LNCAP (cell line): ENCODE results near the gene MKRN2OS.

ENCODE experiments used
- TF ChIP-seq, protein P1 (sequence below): fragments of 450-650 bp; IDR thresholded peaks from 2 replicates; pipeline ENCODE4 v1.5.1; 2017; ENCODE audit warnings: mild to moderate bottlenecking

The MKRN2OS gene

DNA sequence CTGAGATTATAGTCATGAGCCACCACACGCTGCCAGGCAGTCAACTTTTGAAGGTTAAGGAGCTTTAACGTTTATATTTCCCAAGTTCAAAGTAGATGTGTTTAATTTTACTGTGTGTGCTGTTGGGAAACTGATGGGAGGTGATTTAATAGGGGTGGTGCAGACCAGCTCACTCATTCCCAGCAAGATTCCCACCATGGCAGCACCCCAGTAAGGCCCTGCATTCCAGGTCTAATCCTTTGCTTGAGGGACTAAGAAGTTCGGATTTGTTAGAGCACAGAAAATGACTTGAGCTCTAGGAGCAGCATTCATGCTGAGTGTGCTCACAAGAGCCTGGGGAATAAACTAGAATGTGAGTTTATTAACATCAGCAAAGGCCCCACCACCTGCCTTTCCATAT lies 35.8 kb downstream of the MKRN2OS start:
- TF ChIP-seq, protein P1, sequence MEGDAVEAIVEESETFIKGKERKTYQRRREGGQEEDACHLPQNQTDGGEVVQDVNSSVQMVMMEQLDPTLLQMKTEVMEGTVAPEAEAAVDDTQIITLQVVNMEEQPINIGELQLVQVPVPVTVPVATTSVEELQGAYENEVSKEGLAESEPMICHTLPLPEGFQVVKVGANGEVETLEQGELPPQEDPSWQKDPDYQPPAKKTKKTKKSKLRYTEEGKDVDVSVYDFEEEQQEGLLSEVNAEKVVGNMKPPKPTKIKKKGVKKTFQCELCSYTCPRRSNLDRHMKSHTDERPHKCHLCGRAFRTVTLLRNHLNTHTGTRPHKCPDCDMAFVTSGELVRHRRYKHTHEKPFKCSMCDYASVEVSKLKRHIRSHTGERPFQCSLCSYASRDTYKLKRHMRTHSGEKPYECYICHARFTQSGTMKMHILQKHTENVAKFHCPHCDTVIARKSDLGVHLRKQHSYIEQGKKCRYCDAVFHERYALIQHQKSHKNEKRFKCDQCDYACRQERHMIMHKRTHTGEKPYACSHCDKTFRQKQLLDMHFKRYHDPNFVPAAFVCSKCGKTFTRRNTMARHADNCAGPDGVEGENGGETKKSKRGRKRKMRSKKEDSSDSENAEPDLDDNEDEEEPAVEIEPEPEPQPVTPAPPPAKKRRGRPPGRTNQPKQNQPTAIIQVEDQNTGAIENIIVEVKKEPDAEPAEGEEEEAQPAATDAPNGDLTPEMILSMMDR: no peak

DNA sequence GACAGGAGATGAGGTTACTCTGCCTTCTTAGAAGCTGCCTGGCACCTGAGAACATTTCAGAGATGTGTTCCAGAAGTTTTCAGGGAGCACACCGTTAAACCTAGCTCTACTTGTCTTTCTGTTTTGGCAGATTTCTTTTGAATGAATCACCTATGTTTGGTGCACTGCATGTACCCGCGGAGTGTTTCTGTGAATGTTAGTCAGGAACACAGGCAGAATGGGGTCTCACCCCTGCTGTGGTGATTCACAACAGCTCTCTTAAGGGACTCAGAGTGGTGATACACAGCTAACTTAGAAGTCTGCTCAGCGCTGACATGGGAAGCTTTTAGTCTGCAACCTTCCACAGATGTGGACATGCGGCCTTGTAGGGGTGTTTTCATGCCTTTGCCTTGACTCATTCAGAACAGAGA lies 37.0 kb downstream of the MKRN2OS start:
- TF ChIP-seq, protein P1: no peak

DNA sequence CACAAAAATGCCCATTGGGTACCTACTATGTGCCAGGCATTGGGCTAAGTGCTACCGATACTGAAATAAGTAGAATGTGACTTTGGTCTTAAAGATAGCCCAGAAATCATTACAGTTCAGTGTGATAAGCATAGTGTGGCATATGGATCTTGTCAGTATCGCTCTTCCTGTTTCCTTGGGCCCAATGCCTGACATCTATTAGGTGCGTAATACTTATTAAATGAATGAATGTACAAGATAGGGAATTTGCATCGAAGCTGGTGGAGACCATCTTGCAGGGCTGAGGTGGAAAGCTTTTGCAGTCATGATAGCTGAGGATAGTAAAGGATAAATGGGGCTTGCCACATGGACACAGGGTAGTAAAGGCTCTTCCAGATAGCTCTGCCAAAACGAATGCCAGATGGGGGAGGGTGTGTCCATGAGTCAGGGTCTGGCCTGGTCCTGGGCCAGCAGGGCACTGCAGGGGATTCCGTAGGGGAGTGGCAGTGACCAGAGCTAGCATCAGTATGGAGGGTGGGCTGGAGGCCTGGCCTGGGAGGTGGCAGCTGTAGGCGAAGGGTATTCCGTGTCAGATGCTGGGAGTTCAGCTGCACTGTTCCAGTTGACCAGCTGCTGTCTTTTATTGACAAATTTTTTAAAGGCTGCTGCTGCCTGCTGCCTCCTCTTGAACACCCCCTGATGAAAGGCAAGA lies 37.6 kb downstream of the MKRN2OS start:
- TF ChIP-seq, protein P1: no peak

DNA sequence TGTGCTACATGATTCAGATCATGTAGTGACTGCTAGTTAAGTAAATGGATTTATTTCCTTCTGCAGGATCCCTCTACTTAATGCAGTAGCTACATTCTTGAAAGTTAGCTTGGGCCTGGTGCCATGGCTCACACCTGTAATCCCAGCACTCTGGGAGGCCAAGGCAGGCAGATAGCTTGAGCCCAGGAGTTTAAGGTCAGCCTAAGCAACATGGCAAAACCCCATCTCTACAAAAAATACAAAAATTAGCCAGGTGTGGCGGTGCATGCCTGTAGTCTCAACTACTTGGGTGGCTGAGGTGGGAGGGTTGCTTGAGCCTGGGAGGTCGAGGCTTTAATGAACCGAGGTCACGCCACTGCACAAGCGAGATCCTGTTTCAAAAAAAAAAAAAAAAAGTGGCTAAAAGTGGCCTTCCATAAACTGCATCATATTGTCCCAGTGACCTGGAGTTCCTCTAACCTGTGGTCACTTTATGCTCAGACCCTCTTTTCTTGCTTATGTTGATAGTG lies 39.0 kb downstream of the MKRN2OS start:
- TF ChIP-seq, protein P1: no peak

DNA sequence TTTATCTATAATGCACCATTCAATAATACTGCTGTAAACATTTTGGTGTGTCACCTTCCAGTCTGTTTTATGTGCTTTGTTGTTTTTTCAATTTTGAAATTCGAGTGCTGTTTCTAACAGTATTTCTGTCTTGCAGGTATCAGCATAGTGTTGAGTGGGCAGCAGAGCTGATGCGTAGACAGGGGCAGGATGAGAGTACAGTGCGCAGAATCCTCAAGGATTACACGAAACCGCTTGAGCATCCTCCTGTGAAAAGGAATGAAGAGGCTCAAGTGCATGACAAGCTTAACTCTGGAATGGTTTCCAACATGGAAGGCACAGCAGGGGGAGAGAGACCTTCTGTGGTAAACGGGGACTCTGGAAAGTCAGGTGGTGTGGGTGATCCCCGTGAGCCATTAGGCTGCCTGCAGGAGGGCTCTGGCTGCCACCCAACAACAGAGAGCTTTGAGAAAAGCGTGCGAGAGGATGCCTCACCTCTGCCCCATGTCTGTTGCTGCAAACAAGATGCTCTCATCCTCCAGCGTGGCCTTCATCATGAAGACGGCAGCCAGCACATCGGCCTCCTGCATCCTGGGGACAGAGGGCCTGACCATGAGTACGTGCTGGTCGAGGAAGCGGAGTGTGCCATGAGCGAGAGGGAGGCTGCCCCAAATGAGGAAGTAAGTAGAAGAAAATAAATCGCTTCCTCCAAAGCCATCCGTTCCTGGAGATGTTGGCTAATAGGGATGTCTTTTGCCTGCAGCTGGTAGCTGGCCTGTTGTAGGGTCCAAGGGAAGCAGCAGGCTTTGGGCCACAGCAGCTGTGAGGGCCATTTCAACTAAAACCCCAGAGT lies 42.0 kb downstream of the MKRN2OS start:
- TF ChIP-seq, protein P1: no peak

DNA sequence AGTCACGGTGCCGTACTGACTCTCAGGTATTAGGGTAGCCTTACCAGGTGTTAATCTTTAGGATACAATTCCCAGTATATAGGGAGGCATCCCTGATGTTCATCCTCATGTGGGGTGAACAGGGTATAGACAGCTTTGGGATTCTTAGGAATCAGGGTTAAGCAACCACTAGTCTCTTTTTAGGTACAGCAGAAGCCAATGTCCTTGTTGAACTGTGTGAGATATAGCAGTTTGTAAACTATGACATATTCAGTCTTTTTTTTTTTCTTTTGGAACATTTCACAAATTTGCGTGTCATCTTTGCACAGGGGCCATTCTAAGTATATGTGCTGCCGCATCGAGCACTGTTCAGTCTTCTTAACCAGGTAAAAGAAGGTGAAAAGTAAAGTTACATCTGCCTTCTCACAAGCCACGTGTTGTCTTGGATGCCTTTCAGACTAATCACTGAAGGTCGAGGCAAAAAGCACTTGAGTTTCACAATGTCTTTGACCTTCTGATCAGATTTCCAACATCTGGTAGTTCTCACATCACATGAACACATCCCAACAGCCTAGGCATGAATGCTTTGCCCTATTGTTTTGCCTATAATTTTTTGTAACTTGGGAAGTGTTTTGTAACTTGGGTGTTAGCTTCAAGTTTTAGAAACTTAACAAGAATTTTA lies 43.8 kb downstream of the MKRN2OS start:
- TF ChIP-seq, protein P1: no peak

DNA sequence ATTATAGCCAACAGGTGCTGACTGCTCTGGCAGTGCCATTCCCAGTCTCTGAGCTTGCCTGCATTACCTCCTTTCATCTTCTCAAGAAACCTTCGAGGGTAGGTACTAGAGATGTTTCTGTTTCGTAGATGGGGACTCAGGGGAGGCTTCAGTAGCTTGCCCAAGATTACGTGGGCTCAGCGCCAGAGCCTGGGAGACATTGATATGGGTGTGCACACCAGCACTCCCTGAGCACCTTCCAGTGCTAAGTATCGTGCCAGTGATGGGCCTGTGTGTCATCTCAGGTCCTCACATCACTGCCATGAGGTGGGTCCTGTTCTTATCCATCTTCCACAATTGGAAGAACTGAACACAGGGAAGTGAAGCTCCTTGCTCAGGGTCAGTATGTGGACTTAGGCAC lies 45.8 kb downstream of the MKRN2OS start:
- TF ChIP-seq, protein P1: no peak
